NCI-H82 treated with DMSO at 0.1 percent for 48 hours (cell line): ENCODE results near the gene CTSF.
"Not testable (repeated sequence)": the region's sequence is repeated elsewhere in the genome, so short reads cannot be mapped to it uniquely, and the experiment has no call there.

Experiments
- DNase-seq: peaks from one replicate; lab custom pipeline; 2025; ENCODE audit not compliant: unreplicated experiment; lab: John Stamatoyannopoulos, UW

Gene CTSF

GRCh38 chr11:66559866-66560676 lies 8.3 kb downstream of the CTSF start:
- no peak for DNase-seq

- no peak for DNase-seq
Measured at GRCh38 chr11:66559142-66559865, 9.1 kb downstream of the CTSF start.

- DNase-seq = no peak
Measured at GRCh38 chr11:66557733-66558326, 10.6 kb downstream of the CTSF start.

GRCh38 chr11:66556086-66556485 lies 12.3 kb downstream of the CTSF start:
- no peak for DNase-seq

- no peak for DNase-seq
Measured at GRCh38 chr11:66555416-66555815, 13.0 kb downstream of the CTSF start.

- DNase-seq = no peak
Measured at GRCh38 chr11:66554602-66555001, 13.8 kb downstream of the CTSF start.

GRCh38 chr11:66550887-66551286 lies 17.5 kb downstream of the CTSF start:
- no peak for DNase-seq

GRCh38 chr11:66549696-66550095 lies 18.7 kb downstream of the CTSF start:
- DNase-seq = no peak

GRCh38 chr11:66548774-66549630 lies 19.4 kb downstream of the CTSF start:
- DNase-seq = no peak

GRCh38 chr11:66548041-66548440 lies 20.4 kb downstream of the CTSF start:
- no peak for DNase-seq

- no peak for DNase-seq
Measured at GRCh38 chr11:66547662-66548009, 20.8 kb downstream of the CTSF start.

- DNase-seq = no peak
Measured at GRCh38 chr11:66546966-66547661, 21.3 kb downstream of the CTSF start.

- DNase-seq = no peak
Measured at GRCh38 chr11:66546368-66546965, 21.9 kb downstream of the CTSF start, which contains the start of gene ACTN3. TSS of gene ACTN3 (plus strand) at chr11:66546903. CDS start at chr11:66546938, 35 bp downstream.

- peak; percentile 84 for DNase-seq
Measured at GRCh38 chr11:66545701-66546367, 22.6 kb downstream of the CTSF start, which contains the start of gene ZDHHC24. TSS of gene ZDHHC24 (minus strand) at chr11:66546048. CDS start at chr11:66546003, 45 bp downstream.

- not testable (repeated sequence) for DNase-seq
Measured at GRCh38 chr11:66544952-66545351, 23.5 kb downstream of the CTSF start.

GRCh38 chr11:66543263-66544107 lies 24.9 kb downstream of the CTSF start:
- peak; percentile 4 for DNase-seq

- DNase-seq = no peak
Measured at GRCh38 chr11:66542362-66542761, 26.0 kb downstream of the CTSF start.

GRCh38 chr11:66541892-66542291 lies 26.5 kb downstream of the CTSF start:
- no peak for DNase-seq
